ENCODE measurements around the gene CDK16. TPM values are rescaled to one million over a fixed set of nuclear protein-coding genes. Genes with fewer than 3 reads are reported as not detected.

Gene CDK16
- total RNA-seq, 1 experiment from 2014 or later, result 168 TPM

GRCh38 chrX:47266643-47267042, 48.2 kb downstream of the CDK16 start:
- BruUV-seq (replicated peaks), result no TSS peak
- intact Hi-C loops (cut with micrococcal nuclease; ENCODE audit: unreplicated experiment), result no loop called here
- Histone ChIP-seq H3K27me3 (replicated peaks; ENCODE audit: insufficient read depth, low read depth, low read length, poor library complexity) (no peaks in the 10 kb centered on the region), H3K36me3 (ENCODE audit: insufficient read depth, low read length, poor library complexity, severe bottlenecking) (no peaks in the 10 kb centered on the region), H3K4me1 (ENCODE audit: insufficient read depth, low read length, poor library complexity, severe bottlenecking) (no peaks in the 10 kb centered on the region), H3K27ac (ENCODE audit: low read depth, low read length, poor library complexity, severe bottlenecking) (no peak overlapping the region), H3K4me3 (ENCODE audit: low read depth, low read length, poor library complexity, severe bottlenecking) (no peak overlapping the region), H3K9me3 (ENCODE audit: low read depth, low read length, poor library complexity, severe bottlenecking) (no peaks in the 10 kb centered on the region)
- DNase-seq (ENCODE audit: low spot score), result no peak
- CTCF ChIA-PET, result no interaction called here
- TF ChIP-seq EZH2 (IDR thresholded peaks at IDR 0.05; ENCODE audit: borderline replicate concordance, low read depth, low read length, poor library complexity, severe bottlenecking) (no peak), CTCF (conservative IDR thresholded peaks at IDR 0.05; ENCODE audit: low read depth, low read length) (no peak)
- POLR2A ChIA-PET (ENCODE audit: low non-redundant PET), result no interaction called here

DNA sequence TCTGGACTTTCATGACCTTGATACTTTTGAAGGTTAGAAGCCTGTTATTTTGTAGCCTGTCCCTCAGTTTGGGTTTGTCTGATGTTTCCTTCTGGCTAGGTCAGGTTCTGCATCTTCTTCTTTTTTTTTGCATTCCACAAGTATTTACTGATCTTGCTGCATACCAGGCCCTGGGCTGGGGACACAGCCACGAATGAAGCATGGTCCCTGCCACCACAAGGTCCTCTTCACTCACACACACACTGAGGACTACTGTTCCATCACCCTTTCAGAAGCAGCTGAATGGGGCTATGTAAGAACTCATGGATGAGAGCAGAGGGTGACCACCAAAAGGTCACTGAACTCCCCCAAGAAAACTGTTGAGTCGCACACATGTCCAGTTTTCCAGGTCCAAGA, 53.5 kb downstream of the CDK16 start:
- ChIA-PET CTCF (no interaction called here), POLR2A (ENCODE audit: low non-redundant PET) (no interaction called here)
- no peak for TF ChIP-seq EZH2 (IDR thresholded peaks at IDR 0.05; ENCODE audit: borderline replicate concordance, low read depth, low read length, poor library complexity, severe bottlenecking)
- no peak for TF ChIP-seq CTCF (conservative IDR thresholded peaks at IDR 0.05; ENCODE audit: low read depth, low read length)
- BruUV-seq (replicated peaks), result no TSS peak
- H3K36me3 ChIP-seq (ENCODE audit: insufficient read depth, low read length, poor library complexity, severe bottlenecking), result no peaks in the 10 kb centered on the region
- intact Hi-C loops (cut with micrococcal nuclease; ENCODE audit: unreplicated experiment), result no loop called here
- H3K27me3 ChIP-seq (replicated peaks; ENCODE audit: insufficient read depth, low read depth, low read length, poor library complexity), result no peaks in the 10 kb centered on the region
- H3K4me1 ChIP-seq (ENCODE audit: insufficient read depth, low read length, poor library complexity, severe bottlenecking), result no peaks in the 10 kb centered on the region
- H3K9me3 ChIP-seq (ENCODE audit: low read depth, low read length, poor library complexity, severe bottlenecking), result no peaks in the 10 kb centered on the region
- no peak for DNase-seq (ENCODE audit: low spot score)
- H3K4me3 ChIP-seq (ENCODE audit: low read depth, low read length, poor library complexity, severe bottlenecking), result no peak overlapping the region
- H3K27ac ChIP-seq (ENCODE audit: low read depth, low read length, poor library complexity, severe bottlenecking), result no peak overlapping the region

DNA sequence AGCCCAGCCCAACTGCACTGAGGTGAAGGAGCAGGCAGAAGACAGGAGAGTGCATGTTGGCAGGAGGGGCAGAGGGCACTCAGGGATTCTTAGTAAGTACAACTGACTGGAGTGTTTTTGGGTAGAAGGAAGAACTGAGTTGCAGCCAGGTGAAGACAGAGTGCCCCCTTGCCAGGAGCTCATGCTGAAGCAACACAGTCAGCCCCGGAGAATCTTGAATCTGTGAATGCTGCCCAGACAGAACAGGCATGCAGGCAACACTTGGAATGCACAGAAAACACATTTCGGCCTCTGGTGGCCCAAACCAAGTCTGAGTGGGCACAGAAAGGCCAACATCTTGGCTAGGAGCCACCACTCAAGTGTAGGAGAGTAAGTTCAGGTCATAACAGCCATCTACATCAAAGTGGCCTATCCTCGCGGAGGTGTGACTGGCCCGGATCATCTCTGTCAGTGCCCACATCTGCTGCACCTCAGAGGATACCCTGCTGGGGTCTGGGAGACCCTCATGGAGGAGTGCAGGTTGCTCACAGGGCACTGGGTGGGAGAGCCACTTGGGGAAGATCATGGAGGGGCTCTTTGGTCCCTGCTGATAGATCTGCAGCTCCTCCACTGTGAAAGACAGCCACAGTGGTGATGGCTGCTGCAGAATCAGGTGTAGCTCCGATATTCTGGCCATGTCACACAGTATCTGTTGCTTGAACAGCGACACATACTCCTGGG, 54.7 kb downstream of the CDK16 start:
- Histone ChIP-seq H3K4me1 (ENCODE audit: insufficient read depth, low read length, poor library complexity, severe bottlenecking) (no peaks in the 10 kb centered on the region), H3K27me3 (replicated peaks; ENCODE audit: insufficient read depth, low read depth, low read length, poor library complexity) (no peaks in the 10 kb centered on the region), H3K9me3 (ENCODE audit: low read depth, low read length, poor library complexity, severe bottlenecking) (no peaks in the 10 kb centered on the region), H3K27ac (ENCODE audit: low read depth, low read length, poor library complexity, severe bottlenecking) (no peak overlapping the region), H3K36me3 (ENCODE audit: insufficient read depth, low read length, poor library complexity, severe bottlenecking) (no peaks in the 10 kb centered on the region), H3K4me3 (ENCODE audit: low read depth, low read length, poor library complexity, severe bottlenecking) (no peak overlapping the region)
- TF ChIP-seq EZH2 (IDR thresholded peaks at IDR 0.05; ENCODE audit: borderline replicate concordance, low read depth, low read length, poor library complexity, severe bottlenecking) (no peak), CTCF (conservative IDR thresholded peaks at IDR 0.05; ENCODE audit: low read depth, low read length) (no peak)
- ChIA-PET CTCF (no interaction called here), POLR2A (ENCODE audit: low non-redundant PET) (no interaction called here)
- no TSS peak for BruUV-seq (replicated peaks)
- DNase-seq (ENCODE audit: low spot score), result no peak
- intact Hi-C loops (cut with micrococcal nuclease; ENCODE audit: unreplicated experiment), result no loop called here
